Activated CD4-positive, CD25-positive, alpha-beta regulatory T cell treated with anti-CD3 and anti-CD28 coated beads, Interleukin-2, amount 50 U/mL, for 24 hours (primary cell): ENCODE measurements around the gene TRANK1.
"Not testable (repeated sequence)": the region's sequence is repeated elsewhere in the genome, so short reads cannot be mapped to it uniquely, and the experiment has no call there.

Experiments used
- ATAC-seq, 2 donors: fragments of 150-1000 bp; cut with Tn5 transposase; one replicate each; pipeline ENCODE4 v1.10.0; 2021; ENCODE audit warnings: mild to moderate bottlenecking in 1 of 2, moderate library complexity in 1 of 2

Gene TRANK1

DNA sequence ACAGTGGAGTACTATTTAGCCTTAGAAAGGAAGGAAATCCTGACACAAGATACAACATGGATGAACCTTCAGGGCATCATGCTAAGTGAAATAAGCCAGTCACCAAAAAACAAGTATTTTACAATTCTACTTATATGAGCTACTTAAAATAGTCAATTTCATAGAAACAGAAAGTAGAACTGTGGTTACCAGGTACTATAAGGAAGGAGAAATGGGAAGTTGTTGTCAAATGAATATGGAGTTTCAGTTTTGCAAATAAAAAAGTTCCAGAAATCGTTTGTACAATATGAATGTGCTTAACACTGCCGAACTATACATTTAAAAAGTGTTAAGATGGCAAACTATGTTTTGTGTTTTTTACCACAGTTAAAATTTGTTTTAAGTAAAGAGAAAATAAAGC, 26.8 kb downstream of the TRANK1 start:
- peak; percentile 17 to 44 for ATAC-seq

DNA sequence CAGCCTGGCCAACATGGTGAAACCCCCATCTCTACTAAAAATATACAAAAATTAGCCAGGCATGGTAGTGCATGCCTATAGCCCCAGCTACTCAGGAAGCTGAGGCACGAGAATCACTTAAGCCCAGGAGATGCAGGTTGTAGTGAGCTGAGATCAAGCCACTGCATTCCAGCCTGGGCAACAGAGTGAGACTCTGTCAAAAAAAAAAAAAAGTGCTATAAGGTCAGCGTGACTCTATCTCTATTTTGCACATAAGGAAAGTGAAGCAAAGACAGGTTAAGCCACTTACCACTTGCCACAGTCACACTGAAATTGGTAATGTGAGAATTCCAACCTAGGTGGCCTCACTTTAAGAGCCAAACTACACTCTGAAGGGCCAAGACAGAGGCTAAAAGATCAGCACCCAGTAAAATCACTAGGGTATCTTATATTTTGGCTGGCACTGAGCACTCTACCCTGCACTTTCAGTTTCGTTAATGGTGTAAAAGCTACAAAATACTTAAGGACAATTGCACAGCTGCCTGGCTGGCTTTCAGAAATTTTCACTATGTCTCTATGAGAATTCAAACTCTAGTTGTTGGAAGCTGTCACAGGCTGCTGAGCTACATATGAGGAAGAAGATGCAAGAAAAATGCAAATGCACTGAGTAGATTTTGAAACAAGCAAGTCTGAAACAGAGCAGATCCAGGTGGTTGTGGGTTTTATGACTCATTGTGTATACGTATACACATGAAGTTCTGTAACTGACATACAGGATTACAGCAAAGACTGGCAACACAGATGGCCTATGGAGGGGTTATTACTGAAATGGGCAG, 32.7 kb downstream of the TRANK1 start:
- peak; percentile 89 to 90 for ATAC-seq

DNA sequence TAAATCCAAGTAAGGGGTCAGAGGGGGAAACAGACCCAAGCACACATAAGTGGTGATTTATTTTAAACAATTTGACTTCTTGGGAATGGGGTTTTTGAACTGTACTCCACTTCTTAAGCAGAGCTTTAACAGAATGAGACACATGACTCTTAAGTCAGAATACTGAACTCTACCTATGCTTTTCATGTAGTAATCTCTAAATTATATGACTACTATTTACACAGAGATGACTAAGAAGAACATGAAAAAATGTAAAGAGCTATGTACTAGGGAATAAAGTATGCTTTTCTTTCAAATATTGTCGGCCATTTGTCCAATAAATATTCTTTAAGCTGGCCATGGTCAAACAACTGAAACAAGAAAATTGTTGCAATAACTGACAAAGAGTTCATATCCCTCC, 35.2 kb downstream of the TRANK1 start:
- ATAC-seq = no peak

DNA sequence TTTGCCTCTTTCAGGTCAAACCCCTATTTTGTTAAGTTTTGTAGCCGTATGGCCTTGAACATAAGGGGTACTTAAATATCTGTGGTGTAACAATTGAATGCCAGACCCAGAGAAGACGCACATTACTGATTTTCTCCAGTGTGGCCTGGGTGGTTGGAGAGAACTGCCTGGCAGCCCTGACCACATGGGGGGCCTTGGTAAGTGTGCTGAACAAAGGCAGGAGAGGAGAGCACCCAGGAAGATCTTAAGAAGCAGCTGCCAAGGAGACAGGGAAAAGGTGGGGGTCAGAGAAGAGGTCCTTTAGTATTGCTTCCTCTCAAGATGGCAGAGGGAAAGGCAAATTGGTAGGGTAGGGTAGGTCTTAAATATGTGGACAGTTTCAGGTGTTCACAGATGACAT, 35.7 kb downstream of the TRANK1 start:
- no peak for ATAC-seq

DNA sequence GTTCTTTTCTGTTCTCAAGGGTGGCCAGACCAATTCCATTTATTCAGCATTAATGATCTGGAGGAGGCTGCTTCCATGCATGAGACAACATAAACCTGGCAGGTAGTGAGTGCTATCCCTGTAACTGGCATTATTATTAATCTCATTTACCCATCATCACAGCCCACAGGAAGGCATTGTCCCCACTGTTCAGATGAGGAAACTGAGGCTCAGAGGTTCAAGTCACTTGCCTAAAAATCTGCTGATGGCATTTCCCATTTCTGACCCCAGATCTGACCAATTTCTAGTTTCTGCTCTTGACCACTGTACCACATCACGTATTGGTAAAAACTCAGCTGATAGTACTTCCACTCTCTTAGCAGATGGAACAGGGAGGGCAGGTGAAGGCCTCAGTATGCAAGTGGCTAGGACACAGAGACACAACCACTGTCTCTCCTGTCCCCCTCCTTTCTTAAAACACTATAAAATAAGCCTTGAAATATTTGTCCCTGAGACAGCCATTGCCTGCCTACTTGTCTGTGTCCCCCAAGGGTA, 36.1 kb downstream of the TRANK1 start:
- ATAC-seq = no peak

DNA sequence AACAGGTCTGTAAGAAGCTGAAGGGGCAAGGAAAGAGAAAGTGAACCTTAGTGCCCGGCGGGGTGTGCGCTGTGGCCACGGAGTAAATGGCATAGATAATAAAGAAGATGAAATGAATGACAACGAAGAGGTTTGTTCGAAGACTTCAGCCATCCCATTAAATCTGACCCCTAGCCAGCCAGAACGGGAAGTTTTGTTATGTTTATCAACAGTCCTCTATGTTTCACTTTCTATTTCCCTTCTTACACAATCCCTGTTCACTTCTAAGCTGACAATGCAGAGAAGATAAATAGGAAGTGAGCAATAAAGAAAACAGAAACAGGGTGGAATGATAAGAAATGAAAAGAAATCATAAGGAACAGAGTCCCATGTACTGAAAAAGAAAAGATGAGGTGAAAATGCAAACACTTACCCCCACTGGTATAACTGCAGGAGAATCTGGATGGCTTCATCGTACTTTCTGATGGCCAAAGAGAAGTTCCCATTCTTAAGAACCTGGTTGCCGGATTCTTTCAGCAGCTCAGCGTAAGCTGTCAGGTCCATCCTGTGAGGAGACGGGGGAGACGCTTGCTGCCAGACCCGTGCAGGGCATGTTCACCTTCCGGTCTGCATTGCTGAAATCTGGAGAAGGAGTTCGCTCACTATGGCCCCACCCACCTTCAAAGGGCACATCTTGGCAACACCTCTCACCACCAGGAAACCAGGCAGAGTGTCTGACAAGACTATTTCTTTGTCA, 36.8 kb downstream of the TRANK1 start:
- ATAC-seq = peak; percentile 33 to 42

DNA sequence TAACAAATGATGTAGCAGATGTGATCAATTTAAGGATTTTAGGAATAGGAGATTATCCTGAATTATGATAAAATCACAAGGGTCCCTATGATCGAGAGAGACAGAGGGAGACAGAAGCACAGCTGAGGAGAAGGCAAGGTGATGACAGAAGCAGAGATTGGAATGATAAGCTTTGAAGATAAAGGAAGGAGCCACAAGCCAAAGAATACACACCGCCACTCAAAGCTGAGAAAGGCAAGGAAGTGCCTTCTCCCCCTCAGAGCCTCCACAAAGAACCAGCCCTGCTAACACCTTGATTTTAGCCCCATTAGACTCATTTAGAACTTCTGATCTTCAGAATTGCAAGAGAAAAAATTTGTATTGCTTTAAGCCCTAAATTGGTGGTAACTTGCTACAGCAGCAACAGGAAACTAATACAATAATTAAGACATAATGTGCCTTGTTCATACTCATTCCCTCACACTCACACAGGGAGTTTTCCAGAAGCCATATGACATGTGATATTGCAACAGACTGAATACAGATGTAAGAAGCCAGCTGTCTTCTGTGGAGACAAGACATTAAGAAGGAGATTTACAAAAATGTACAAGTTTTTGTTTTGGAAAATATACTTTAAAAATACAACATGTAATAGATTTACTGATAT, 38.2 kb downstream of the TRANK1 start:
- no peak for ATAC-seq

DNA sequence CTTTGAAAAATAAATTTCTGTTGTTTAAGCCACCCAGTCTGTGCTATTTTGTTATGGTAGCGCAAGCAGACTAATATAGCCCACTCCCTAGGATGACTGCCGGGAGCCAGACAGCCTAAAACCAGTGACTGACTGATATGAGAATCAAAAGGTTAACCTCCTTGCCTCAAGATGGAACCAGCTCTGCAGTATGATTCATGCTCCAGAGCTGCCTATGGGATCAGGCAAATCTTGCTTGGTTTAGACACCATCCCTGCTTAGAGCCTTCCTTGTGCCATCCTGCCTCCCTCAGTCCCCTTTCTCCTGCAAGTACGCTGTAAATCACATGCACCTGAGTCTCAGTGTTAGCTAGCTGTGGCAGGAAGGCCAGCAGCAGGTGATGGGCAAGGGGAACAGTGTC, 39.3 kb downstream of the TRANK1 start:
- peak; percentile 42 to 44 for ATAC-seq

DNA sequence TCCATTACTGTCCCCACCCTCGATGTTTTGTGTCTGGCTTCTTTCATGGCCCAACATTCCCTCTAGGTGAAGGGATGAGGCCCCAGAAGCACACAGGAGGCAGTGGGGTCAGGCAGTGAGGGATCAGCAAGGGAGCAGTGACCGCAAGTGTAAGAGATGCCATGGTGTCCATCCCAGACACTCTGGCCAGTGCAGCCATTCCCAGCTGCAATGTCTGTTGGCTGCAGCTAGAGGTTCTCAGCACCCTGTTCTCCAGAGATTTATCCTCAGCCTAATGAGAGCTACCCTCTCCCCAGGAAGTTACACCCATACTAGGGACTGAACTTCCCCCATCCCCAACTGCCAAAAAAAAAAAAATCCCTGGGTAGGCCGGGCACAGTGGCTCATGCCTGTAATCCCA, 40.2 kb downstream of the TRANK1 start:
- no peak for ATAC-seq

DNA sequence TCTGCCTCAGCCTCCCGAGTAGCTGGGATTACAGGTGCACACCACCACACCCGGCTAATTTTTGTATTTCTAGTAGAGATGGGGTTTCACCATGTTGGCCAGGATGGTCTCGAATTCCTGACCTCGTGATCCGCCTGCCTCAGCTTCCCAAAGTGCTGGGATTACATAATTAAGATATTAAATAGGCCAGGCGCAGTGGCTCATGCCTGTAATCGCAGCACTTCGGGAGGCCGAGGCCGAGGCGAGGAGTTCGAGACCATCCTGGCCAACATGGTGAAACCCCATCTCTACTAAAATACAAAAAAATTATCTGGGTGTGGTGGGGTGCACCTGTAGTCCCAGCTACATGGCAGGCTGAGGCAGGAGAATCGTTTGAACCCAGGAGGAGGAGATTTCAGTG, 40.8 kb downstream of the TRANK1 start:
- ATAC-seq = not testable (repeated sequence)

DNA sequence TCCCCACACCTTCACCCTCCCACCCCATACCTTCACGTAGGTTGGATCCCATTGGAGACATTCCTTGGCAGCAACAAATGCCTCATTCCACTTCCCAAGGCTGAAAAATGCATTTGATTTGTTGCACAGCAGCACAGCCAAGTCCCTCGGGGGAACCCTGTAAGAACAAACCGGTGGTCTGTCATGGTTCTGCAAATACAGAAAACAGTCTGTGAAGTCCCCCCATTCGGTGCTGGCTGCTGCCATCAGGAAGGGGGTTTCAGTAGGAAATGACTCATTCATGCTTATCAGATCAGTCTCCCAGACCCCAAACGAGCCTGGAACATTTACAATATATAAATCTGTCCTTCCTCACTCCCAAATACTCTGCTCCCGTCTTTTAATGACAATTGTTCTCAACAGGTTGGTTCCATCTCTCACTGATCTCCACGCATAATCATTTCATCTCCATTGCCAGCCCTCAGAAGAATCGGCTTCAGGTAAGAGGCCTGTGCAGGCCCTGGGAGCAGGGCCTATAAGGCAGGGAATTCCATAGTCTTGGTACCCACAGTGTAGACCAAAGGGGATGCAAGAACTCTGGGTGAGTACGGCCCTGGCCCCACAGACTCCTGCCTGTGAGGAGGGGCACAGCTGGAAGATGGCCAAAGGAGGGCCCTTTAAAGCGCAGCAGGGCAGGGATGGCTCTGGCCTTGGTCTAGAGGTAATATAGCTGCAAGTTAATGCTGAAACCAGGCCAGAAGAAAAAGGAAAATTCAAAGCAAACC, 41.6 kb downstream of the TRANK1 start:
- ATAC-seq = peak; percentile 11 to 14

DNA sequence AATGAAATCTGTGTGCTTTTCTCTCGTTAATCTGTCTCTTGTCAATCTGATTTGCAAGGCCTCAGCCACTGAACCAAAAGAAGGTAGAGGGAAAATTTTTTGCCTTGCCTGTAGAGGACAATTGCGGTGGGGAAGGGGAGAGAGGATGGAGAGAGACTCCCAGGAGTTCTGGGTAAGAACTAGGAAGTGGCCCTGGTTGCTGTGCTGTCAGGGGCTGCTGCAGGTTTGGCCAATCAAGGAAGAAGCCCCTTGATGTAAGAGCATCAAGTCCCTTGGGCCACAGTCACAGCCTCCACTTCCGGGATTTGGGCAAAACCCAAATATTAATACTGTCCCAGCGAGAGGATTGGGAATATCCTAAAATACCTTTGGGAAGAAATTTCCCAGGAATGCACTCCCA, 43.3 kb downstream of the TRANK1 start:
- no peak for ATAC-seq

DNA sequence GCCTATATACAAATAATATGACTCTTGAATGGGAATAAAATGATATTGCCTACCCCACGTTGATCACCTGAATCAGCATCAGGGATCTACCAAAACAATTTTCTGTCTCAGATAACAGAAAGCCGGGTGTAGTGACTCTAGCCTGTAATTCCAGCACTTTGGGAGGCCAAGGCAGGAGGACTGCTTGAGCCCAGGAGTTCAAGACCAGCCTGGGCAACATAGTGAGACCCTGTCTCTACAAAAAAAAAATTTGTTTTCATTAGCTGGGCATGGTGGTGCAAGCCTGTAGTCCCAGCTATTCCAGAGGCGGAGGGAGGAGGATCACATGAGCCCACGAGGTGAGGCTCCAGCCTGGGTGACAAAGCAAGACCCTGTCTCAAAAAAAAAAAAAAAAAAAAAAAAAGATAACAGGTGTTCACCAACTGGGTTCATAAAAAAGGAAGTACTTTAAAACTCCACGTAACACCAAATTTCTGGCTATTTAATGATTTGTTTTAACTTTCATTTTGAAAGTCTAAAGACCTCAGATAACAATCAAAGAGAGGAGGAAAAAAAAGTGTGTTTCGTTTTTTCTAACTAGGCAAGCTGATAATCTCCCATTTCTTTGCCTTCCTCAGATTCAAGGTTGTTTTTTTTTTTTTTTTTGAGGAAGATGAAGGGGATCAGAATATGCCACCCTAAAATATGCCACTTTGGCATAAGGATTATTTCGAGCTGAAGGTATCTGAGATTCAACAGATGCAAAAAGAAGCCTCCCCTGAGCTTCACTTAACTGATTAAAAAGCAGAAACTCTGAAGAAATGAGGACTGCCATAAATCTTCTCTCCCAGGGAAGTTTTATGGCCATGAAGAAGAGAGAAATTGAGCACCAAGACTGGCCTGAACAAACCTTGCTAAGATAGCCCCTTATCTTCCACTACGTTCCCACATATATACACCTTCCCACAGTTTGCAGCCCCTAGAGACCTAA, 44.1 kb downstream of the TRANK1 start:
- ATAC-seq = no peak

DNA sequence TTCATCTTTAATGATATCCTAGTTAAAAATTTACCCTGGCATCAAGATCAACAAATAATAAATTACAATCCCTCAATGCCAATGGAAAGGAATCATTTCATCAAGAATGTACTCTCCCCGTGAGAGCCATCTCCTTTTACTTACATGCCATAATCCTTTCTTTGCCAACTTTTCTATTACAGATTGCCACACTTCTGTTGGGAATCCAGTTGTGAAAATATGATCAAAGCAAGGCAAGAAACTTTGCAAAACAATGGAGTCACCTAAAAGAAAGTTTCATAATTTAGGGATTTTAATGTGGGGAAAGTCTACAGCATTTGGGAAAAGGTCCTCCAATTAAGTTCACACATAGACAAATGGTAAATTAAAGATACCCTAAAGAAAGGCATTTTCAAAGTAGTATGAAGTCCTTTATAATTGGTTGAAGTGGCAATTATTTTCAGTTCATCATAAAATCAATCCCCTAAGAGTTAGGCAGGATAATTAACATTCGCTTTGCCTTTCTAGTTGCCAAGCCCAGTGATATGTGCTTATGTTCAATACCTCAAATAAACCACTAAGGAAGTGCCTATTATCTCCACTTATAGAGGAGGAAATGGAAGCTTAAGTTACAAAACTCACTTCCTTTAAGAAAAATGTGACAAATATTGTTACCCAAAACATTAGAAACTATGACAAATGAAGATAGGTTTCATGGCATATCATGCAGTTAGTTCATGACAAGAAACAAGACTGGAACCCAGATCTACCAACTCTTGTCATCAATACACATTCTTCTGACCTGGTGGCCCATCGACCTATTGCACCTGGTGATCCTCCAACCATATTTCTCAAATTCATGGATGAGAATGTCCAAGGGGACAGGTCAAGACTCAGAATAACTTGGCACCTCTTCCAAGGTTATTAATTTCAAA, 49.1 kb downstream of the TRANK1 start:
- ATAC-seq = peak; percentile 42

DNA sequence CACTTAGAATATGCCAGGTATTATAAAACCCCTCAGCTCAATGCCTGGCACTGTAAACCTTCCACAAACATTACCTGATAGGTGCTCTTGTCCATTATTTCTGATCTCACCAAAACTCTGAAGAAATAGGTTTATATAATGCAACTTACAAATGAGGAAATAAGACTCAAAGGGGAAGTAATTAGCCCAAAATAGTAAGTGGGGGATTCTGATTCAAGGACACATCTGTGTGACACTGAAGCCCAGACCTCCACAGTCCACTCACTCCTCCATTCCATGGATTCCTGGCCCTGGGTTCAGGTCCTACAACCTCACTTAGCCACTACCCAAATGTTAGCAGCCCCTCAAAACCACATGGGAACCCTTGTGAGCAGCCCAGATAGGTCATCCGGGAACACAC, 49.9 kb downstream of the TRANK1 start:
- no peak for ATAC-seq

DNA sequence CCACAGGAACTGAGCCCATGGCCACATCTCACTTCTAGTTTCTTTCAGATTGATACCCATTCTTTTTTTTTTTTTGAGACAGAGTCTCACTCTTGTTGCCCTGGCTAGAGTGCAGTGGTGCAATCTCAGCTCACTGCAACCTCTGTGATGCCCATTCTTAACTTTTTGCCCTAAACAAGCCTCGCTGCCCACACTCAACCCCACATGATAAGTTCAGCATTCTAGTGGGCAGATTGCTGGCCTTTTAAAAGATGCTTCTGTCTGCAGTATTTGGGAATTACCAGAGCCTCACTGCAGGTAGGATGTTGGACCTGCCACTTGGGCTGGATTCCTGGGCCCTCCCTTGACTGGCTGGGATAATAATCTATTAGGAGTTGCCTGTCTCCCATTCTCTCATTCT, 51.0 kb downstream of the TRANK1 start:
- ATAC-seq = no peak

DNA sequence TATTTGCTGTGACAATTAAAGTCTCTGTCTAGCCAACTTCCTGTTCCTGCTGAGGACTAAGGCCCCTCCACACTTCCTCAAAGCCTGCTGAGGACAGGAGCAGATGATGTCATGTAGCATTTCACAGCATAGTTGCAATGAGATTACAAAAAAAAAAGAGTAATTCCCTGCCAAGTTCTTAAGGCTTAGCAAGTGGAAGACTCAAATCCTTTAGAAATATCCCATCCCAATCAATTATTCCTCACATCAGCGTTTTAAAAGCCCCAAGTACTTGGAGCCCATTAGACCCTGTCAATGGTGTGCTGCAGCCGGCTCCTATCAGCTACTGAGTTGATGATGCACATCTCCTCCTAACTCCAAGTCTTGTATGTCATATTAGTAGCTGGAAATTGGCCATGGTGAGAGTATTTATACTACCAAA, 51.7 kb downstream of the TRANK1 start:
- peak; percentile 67 to 68 for ATAC-seq

DNA sequence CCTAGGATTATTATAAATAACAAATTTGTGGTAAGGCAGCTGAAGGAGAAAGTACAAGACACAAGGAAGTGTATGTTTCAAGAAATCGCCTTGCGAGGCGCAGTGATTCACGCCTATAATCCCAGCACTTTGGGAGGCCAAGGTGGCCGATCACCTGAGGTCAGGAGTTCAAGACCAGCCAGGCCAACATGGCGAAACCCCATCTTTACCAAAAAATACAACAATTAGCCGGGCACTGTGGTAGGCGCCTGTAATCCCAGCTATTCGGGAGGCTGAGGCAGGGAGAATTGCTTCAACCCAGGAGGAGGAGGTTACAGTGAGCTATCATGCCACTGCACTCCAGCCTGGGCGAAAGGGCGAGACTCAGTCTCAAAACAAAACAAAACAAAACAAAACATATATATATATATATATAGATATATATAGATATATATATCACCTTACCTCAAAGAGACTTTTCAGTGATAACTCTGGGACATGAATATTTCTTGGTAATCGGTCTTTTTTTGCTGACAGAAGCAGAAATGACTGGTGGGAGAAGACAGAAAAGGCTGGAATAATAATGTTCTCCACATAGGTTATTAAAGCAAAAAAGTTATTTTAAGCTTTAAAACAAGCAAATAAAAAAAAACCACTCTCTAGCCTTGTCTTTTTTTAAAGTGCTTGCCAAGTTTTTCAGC, 52.3 kb downstream of the TRANK1 start:
- ATAC-seq = no peak

DNA sequence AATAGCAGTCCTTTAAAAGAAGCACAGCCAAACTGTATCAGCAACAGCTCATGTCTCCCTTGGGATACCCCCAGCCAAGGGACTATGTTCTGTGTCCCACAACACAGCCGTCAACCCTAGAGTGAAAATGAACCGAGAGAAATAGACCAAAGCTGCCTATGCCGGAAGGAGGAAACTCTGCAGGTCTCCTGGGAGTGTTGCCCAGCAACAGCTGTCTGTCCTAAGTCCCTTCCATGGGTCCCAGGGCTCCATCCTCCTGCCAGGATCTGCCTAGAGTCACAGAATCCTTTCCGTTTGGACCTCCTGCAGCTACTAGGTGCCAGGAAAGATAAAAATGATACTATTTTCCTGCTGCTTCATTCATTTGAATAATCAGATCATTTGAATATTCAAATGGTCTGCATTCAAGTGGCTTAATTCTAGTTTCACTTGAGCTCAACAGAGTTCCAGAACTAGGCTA, 53.1 kb downstream of the TRANK1 start:
- ATAC-seq = peak in 1 of 2 donors; percentile 47

DNA sequence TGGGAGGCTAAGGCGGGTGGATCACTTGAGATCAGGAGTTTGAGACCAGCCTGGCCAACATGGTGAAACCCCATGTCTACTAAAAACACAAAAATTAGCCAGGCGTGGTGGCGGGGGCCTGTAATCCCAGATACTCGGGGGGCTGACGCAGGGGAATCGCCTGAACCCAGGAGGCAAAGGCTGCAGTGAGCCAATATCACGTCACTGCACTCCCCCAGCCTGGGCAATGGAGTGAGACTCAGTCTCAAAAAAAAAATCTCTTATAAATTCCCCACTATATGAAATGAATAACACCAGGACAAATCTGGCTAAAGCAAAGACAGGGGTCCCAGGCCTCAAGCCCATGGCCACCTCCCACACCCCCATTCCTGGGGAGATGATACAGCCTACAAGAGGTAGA, 53.8 kb downstream of the TRANK1 start:
- not testable (repeated sequence) for ATAC-seq
